Measurements from ENCODE around the gene VAC14.

Gene VAC14

DNA sequence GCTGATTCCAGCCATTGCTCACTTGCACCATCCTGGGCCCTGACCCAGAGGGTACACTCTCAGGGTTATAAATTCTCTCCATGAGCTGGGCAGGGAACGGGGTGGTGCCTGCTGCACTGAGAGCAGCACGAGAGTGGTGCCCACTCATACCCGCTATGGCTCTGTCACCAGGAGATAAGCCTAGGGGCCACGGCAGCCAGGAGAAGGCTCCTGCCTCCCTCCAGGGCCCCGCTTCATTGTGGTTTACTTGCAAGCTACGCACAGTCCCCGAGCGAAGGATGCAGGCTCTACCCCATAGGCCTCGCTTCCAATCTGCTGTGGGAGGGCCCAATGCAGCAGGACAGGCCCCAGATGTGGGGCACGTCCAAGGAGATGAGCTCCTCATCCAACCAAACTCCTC is 48.5 kb downstream of the VAC14 start:
- Histone ChIP-seq H3K4me1 (ENCODE audit: control insufficient read depth, insufficient read depth, low read length) (no peaks in the 10 kb centered on the region), H3K4me3 (ENCODE audit: low read depth, low read length) (no peak overlapping the region), H3K9me3 (ENCODE audit: control insufficient read depth, insufficient read depth, low read depth, low read length) (no peaks in the 10 kb centered on the region), H3K36me3 (ENCODE audit: control insufficient read depth in 2 of 2, insufficient read depth in 1 of 2, low read length in 2 of 2) (peaks cover 0 to 9% of the 10 kb centered on the region in 2 experiments; a peak in 1 of 3 replicates), H3K27ac (ENCODE audit: extremely low read depth, low read depth, low read length) (no peak overlapping the region)
- TF ChIP-seq, protein P1, sequence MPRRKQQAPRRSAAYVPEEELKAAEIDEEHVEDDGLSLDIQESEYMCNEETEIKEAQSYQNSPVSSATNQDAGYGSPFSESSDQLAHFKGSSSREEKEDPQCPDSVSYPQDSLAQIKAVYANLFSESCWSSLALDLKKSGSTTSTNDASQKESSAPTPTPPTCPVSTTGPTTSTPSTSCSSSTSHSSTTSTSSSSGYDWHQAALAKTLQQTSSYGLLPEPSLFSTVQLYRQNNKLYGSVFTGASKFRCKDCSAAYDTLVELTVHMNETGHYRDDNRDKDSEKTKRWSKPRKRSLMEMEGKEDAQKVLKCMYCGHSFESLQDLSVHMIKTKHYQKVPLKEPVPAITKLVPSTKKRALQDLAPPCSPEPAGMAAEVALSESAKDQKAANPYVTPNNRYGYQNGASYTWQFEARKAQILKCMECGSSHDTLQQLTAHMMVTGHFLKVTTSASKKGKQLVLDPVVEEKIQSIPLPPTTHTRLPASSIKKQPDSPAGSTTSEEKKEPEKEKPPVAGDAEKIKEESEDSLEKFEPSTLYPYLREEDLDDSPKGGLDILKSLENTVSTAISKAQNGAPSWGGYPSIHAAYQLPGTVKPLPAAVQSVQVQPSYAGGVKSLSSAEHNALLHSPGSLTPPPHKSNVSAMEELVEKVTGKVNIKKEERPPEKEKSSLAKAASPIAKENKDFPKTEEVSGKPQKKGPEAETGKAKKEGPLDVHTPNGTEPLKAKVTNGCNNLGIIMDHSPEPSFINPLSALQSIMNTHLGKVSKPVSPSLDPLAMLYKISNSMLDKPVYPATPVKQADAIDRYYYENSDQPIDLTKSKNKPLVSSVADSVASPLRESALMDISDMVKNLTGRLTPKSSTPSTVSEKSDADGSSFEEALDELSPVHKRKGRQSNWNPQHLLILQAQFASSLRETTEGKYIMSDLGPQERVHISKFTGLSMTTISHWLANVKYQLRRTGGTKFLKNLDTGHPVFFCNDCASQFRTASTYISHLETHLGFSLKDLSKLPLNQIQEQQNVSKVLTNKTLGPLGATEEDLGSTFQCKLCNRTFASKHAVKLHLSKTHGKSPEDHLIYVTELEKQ (tag by site-specific recombination; IDR thresholded peaks at IDR 0.05; ENCODE audit: borderline replicate concordance), result no peak
- TF ChIP-seq, protein P2, sequence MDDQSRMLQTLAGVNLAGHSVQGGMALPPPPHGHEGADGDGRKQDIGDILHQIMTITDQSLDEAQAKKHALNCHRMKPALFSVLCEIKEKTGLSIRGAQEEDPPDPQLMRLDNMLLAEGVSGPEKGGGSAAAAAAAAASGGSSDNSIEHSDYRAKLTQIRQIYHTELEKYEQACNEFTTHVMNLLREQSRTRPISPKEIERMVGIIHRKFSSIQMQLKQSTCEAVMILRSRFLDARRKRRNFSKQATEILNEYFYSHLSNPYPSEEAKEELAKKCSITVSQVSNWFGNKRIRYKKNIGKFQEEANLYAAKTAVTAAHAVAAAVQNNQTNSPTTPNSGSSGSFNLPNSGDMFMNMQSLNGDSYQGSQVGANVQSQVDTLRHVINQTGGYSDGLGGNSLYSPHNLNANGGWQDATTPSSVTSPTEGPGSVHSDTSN (CRISPR knock-in tag; IDR thresholded peaks at IDR 0.05), result no peak
- TF ChIP-seq ZNF133 (tag by site-specific recombination; IDR thresholded peaks at IDR 0.05), result no peak
- ChIA-PET CTCF (interaction anchor here (1.7 to 2.3 kb wide), 2 partner anchors 14 to 74 kb away, joined by 3 to 14 read pairs; no protein-coding TSS in a partner anchor), POLR2A (no interaction called here)

DNA sequence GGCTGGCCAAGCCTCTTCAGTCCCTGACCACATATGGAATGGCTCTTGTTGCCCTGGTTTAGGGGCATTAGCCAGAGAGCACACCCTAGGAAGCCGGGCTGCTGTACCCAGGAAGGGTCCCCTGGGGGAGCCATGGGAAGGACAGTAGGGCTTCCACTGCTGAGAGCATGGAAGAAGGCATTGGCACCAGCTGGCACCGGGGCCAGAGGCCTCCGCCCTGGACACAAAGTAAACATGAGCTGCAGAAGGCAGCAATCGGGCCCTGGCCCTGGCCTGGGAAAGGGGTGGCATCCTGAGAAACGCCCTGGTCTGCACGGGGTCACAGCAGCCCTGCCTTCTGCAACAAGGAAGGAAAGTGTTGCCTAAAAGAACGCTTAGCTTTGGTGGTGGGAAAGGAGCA is 49.4 kb downstream of the VAC14 start:
- CTCF ChIA-PET, result interaction anchor here (1.7 to 2.3 kb wide), 2 partner anchors 13 to 73 kb away, joined by 3 to 14 read pairs; no protein-coding TSS in a partner anchor
- no peak overlapping the region for H3K27ac ChIP-seq (ENCODE audit: extremely low read depth, low read depth, low read length)

More for the DNA sequence above, 49.4 kb downstream of the VAC14 start:
- peaks cover 1% of the 10 kb centered on the region; the same call in 1 of the 2 replicates for H3K4me1 ChIP-seq (ENCODE audit: control insufficient read depth, insufficient read depth, low read length)
- TF ChIP-seq, protein P3, sequence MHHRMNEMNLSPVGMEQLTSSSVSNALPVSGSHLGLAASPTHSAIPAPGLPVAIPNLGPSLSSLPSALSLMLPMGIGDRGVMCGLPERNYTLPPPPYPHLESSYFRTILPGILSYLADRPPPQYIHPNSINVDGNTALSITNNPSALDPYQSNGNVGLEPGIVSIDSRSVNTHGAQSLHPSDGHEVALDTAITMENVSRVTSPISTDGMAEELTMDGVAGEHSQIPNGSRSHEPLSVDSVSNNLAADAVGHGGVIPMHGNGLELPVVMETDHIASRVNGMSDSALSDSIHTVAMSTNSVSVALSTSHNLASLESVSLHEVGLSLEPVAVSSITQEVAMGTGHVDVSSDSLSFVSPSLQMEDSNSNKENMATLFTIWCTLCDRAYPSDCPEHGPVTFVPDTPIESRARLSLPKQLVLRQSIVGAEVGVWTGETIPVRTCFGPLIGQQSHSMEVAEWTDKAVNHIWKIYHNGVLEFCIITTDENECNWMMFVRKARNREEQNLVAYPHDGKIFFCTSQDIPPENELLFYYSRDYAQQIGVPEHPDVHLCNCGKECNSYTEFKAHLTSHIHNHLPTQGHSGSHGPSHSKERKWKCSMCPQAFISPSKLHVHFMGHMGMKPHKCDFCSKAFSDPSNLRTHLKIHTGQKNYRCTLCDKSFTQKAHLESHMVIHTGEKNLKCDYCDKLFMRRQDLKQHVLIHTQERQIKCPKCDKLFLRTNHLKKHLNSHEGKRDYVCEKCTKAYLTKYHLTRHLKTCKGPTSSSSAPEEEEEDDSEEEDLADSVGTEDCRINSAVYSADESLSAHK (tag by site-specific recombination; IDR thresholded peaks at IDR 0.05), result no peak
- no peak for TF ChIP-seq ZNF335 (tag by site-specific recombination; conservative IDR thresholded peaks at IDR 0.05)
- TF ChIP-seq ZFP41 (tag by site-specific recombination; IDR thresholded peaks at IDR 0.05; ENCODE audit: borderline replicate concordance), result no peak
- TF ChIP-seq ZNF350 (tag by site-specific recombination; IDR thresholded peaks at IDR 0.05), result no peak
- TF ChIP-seq, protein P1 (tag by site-specific recombination; IDR thresholded peaks at IDR 0.05; ENCODE audit: borderline replicate concordance), result no peak
- no peak for TF ChIP-seq SCRT2 (tag by site-specific recombination; IDR thresholded peaks at IDR 0.05)
- no peak for TF ChIP-seq ZNF366 (tag by site-specific recombination; conservative IDR thresholded peaks at IDR 0.05)
- TF ChIP-seq ZNF146 (tag by site-specific recombination; IDR thresholded peaks at IDR 0.05), result no peak
- TF ChIP-seq ZNF112 (tag by site-specific recombination; IDR thresholded peaks at IDR 0.05), result no peak
- no peak for TF ChIP-seq ZNF623 (tag by site-specific recombination; IDR thresholded peaks at IDR 0.05)
- TF ChIP-seq ZNF658 (tag by site-specific recombination; IDR thresholded peaks at IDR 0.05), result no peak
- TF ChIP-seq, protein P2 (CRISPR knock-in tag; IDR thresholded peaks at IDR 0.05), result no peak
- TF ChIP-seq ZNF837 (tag by site-specific recombination; IDR thresholded peaks at IDR 0.05), result no peak
- TF ChIP-seq, protein P4, sequence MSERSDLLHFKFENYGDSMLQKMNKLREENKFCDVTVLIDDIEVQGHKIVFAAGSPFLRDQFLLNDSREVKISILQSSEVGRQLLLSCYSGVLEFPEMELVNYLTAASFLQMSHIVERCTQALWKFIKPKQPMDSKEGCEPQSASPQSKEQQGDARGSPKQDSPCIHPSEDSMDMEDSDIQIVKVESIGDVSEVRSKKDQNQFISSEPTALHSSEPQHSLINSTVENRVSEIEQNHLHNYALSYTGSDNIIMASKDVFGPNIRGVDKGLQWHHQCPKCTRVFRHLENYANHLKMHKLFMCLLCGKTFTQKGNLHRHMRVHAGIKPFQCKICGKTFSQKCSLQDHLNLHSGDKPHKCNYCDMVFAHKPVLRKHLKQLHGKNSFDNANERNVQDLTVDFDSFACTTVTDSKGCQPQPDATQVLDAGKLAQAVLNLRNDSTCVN (tag by site-specific recombination; optimal IDR thresholded peaks at IDR 0.05), result no peak
- TF ChIP-seq ZNF133 (tag by site-specific recombination; IDR thresholded peaks at IDR 0.05), result no peak
- no peak for TF ChIP-seq GLIS2 (tag by site-specific recombination; IDR thresholded peaks at IDR 0.05)
- no peak overlapping the region for H3K4me3 ChIP-seq (ENCODE audit: low read depth, low read length)
- H3K9me3 ChIP-seq (ENCODE audit: control insufficient read depth, insufficient read depth, low read depth, low read length), result no peaks in the 10 kb centered on the region
- POLR2A ChIA-PET, result no interaction called here
- H3K36me3 ChIP-seq (ENCODE audit: control insufficient read depth in 2 of 2, insufficient read depth in 1 of 2, low read length in 2 of 2), result peaks cover 0 to 2% of the 10 kb centered on the region in 2 experiments; a peak in 1 of 3 replicates

Measured in HEK293 (cell line).